ENCODE results near the gene ARVCF.

The ARVCF gene

DNA sequence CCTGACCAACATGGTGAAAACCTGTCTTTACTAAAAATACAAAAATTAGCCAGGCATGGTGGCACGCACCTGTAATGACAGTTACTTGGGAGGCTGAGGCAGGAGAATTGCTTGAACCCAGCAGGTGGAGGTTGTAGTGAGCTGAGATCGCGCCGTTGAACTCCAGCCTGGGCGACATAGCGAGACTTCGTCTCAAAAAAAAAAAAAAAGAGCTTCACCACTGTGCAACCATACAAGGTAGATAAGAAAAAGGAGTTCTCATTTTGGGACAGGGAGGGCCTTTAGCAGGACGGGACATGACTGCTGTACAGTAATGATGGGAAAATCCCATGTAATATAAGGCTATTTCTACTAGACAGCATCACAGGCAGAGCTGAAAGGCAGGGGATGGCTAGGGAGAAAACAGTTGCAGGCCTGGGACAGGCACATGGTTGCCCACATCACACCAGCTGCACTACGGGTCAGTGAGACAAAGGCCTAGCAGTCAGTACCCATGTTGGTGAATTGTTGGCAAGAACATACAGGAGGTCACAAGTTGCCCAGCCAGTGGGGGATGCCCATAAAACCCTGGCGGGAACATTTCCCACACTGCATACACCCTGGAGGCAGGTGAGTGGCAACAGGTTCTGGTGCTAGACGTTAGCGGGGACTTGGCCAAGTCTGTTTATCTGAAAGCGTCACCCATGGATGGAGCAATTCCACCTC lies 9.7 kb upstream of the ARVCF start:
- no peaks in the 10 kb centered on the region for H3K9me3 Mint-ChIP-seq
- no peaks in the 10 kb centered on the region for H3K27me3 Mint-ChIP-seq
- H3K4me1 Mint-ChIP-seq: peaks cover 64% of the 10 kb centered on the region
- no peak overlapping the region for H3K4me3 Mint-ChIP-seq
- no peak overlapping the region for H3K27ac Mint-ChIP-seq
- ATAC-seq (no peak), DNase-seq (no peak)

DNA sequence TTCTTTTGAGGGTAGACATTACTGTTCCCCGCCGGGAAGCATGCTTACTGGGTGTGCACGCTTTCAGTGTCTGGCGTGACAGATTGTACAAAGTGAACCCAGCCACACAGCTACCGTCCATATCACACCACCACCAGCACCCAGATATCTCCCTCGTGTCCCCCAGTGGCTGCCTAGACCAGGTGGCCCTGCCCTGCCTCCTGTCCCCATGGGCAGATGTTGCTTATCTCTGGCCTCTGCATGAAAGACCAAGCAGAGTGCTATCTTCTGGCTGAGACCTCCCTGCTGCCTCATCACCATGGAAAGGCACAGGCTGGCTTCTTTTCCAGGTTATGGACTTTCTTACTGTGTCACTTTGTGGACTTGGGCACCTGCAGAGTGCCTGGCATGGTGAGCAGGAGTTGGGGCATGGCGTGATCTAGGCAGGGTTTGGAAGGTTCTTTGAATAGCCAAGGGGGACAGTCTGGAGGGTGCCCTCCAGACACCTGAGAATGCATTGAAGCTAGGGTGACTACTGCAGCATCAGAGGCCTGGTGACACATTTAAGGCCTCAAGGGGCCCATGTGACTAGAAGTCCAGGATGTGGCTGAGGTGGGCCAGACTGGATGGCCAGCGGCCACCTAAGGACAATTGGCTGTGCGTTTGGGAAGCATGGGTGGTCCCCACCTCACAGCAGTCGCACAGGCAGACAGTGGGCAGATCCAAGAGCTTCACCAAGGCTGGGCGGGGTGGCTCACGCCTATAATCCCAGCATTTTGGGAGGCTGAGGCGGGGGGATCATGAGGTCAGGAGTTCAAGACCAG lies 9.0 kb upstream of the ARVCF start:
- no peak for ATAC-seq
- no peaks in the 10 kb centered on the region for H3K9me3 Mint-ChIP-seq
- peaks cover 64% of the 10 kb centered on the region for H3K4me1 Mint-ChIP-seq
- H3K4me3 Mint-ChIP-seq: no peak overlapping the region
- DNase-seq: no peak
- no peaks in the 10 kb centered on the region for H3K27me3 Mint-ChIP-seq
- H3K27ac Mint-ChIP-seq: peak overlapping the region in 1 of 2 donors; percentile 68

DNA sequence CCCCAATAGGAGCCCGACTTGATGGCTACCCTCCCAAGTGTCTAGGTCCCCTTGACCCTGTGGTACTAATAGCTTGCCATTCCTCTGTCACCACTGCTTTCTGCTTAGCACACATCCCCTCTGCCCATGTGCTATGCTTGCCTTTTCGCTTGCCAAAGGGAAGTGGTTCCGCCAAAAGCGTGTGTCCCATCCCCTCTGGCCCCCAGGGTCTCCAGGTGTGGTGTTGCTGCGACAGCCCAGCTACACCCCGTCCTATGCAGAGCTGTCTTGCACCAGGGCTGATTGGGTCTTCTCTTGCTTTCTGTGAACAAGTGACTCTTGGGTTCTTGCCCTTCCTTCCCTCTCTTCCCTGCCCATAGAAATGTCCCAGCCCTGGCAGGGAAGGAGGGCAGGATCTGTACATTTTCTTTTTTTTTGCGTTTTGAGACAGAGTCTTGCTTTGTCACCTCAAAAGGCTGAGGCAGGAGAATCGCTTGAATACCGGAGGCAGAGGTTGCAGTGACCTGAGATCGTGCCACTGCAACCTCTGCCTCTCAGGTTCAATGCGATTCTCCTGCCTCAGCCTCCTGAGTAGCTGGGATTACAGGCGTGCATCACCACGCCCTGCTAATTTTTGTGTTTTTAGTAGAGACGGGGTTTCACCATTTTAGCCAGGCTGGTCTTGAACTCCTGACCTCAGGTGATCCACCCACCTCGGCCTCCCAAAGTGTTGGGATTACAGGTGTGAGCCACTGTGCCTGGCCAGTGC lies 8.2 kb upstream of the ARVCF start:
- Mint-ChIP-seq H3K4me3 (no peak overlapping the region), H3K27me3 (no peaks in the 10 kb centered on the region), H3K9me3 (no peaks in the 10 kb centered on the region), H3K4me1 (peaks cover 71% of the 10 kb centered on the region), H3K27ac (no peak overlapping the region)
- ATAC-seq: no peak
- no peak for DNase-seq

- no peak overlapping the region for H3K27ac Mint-ChIP-seq
- peaks cover 65% of the 10 kb centered on the region for H3K4me1 Mint-ChIP-seq
- H3K27me3 Mint-ChIP-seq: peaks cover under 1% of the 10 kb centered on the region
- no peak for DNase-seq
- H3K4me3 Mint-ChIP-seq: no peak overlapping the region
- ATAC-seq: no peak
- no peaks in the 10 kb centered on the region for H3K9me3 Mint-ChIP-seq
These were observed 7.6 kb upstream of the ARVCF start for GRCh38 chr22:20024225-20024624.

GRCh38 chr22:20022978-20023613 lies 6.5 kb upstream of the ARVCF start:
- no peak overlapping the region for H3K4me3 Mint-ChIP-seq
- H3K9me3 Mint-ChIP-seq: no peaks in the 10 kb centered on the region
- ATAC-seq (no peak), DNase-seq (no peak)
- peaks cover 60% of the 10 kb centered on the region for H3K4me1 Mint-ChIP-seq
- peaks cover 11% of the 10 kb centered on the region for H3K27me3 Mint-ChIP-seq
- H3K27ac Mint-ChIP-seq: no peak overlapping the region

- ATAC-seq (no peak), DNase-seq (no peak)
- Mint-ChIP-seq H3K27me3 (peaks cover 18% of the 10 kb centered on the region), H3K4me1 (peaks cover 65% of the 10 kb centered on the region), H3K4me3 (peak overlapping the region; percentile 95 to 97), H3K27ac (no peak overlapping the region), H3K9me3 (no peaks in the 10 kb centered on the region)
These were observed 5.8 kb upstream of the ARVCF start for GRCh38 chr22:20022231-20022977.

- H3K4me1 Mint-ChIP-seq: peaks cover 61% of the 10 kb centered on the region
- peak overlapping the region; percentile 89 to 96 for H3K27ac Mint-ChIP-seq
- H3K27me3 Mint-ChIP-seq: peaks cover 21% of the 10 kb centered on the region
- H3K4me3 Mint-ChIP-seq: peak overlapping the region; percentile 95 to 97
- H3K9me3 Mint-ChIP-seq: no peaks in the 10 kb centered on the region
- DNase-seq: no peak
- peak; percentile 36 for ATAC-seq
These were observed 4.9 kb upstream of the ARVCF start for GRCh38 chr22:20021196-20022181.

DNA sequence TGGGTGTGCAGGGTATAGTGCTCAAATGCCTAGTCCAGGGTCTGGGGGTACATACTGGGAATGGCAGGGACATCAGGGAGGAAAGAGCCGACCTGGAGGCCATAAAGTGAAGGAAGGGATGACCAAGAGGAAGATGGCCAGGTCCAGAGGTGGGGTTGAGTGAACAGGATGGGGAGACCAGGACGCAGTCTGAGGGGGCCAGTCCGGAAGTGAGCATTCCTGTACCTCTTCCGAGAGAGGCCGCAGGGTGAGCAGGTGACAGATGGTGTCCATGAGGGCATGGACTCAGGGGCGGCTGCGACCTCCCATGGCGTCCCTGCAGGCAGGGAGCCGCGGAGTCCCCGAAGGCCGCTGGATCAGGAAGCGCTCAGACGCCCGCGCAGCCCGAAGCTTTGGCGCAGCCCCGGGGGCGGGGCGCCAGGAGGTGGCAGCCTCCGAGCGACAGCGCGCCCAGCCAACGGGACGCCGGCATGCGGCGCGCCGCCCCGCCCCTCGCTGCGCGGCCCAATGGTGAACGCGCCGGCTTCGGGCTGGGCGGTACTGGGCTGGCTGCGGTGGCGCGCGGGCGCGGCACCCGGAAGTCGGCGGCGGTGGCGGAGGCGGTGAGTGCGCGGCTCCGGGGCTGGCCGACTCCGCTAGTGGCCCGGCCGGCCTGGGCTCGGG lies 4.0 kb upstream of the ARVCF start, which contains the start of gene TANGO2:
Gene TANGO2, plus strand, starts transcription at position 578 of the 663 bp plus-strand sequence. CDS start 15,689 bp downstream, outside the sequence.
- ATAC-seq (peak; percentile 94), DNase-seq (peak; percentile 94 to 96)
- Mint-ChIP-seq H3K4me3 (peak within 1 kb of the TSS; percentile 95 to 97), H3K27ac (peak within 1 kb of the TSS; percentile 89 to 96), H3K27me3 (peaks cover 21% of the 10 kb centered on the region), H3K4me1 (peaks cover 56% of the 10 kb centered on the region), H3K9me3 (no peaks in the 10 kb centered on the region)

GRCh38 chr22:20019661-20020532 lies 3.3 kb upstream of the ARVCF start:
- Mint-ChIP-seq H3K27me3 (peaks cover 29% of the 10 kb centered on the region), H3K9me3 (no peaks in the 10 kb centered on the region), H3K4me1 (peaks cover 52% of the 10 kb centered on the region), H3K4me3 (peak overlapping the region; percentile 95 to 97), H3K27ac (no peak overlapping the region)
- DNase-seq (no peak), ATAC-seq (no peak)

GRCh38 chr22:20018001-20018400 lies 1.4 kb upstream of the ARVCF start:
- H3K27me3 Mint-ChIP-seq: peaks cover 36% of the 10 kb centered on the region
- H3K9me3 Mint-ChIP-seq: no peaks in the 10 kb centered on the region
- no peak for ATAC-seq
- peak overlapping the region; percentile 90 to 91 for H3K4me3 Mint-ChIP-seq
- no peak for DNase-seq
- no peak overlapping the region for H3K27ac Mint-ChIP-seq
- H3K4me1 Mint-ChIP-seq: peaks cover 37% of the 10 kb centered on the region

- no peak for ATAC-seq
- H3K4me3 Mint-ChIP-seq: peak overlapping the region; percentile 90 to 91
- H3K4me1 Mint-ChIP-seq: peaks cover 32% of the 10 kb centered on the region
- H3K9me3 Mint-ChIP-seq: no peaks in the 10 kb centered on the region
- no peak overlapping the region for H3K27ac Mint-ChIP-seq
- DNase-seq: no peak
- H3K27me3 Mint-ChIP-seq: peaks cover 36% of the 10 kb centered on the region
These were observed 967 bp upstream of the ARVCF start for GRCh38 chr22:20017622-20017958.

DNA sequence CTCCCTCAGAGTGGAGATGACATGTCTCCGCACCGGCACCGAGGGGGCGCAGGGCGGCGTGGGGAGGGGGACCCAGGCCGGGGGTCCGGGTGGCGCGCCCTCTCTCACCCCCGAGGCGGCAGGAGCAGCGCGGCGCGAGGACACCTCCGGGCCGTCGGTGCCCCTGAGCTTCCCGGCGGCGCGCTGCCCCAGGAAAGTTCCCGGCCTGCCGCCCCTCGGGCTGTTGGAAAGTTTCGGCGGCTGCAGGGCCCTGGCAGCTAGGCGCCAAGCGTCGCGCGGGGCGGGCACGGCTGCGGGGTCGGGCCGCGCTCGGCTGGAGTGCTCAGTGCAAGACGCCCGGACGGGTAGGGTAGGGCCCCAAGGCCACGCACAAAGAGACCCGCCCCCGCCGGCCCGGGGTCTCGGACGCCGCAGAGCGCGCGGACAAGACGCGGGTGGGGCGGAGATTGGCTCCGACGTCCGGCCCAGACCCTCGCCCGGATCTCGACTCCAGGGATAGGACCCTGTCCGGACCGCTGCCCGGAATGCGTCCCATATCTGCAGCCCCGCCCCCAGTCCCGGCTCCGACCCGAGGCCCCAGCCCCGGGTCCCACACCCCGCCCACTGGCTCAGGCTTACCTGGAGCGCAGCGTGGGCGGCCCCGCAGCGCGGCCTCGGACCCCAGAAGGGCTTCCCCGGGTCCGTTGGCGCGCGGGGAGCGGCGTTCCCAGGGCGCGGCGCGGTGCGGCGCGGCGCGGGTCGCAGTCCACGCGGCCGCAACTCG lies 471 bp downstream of the ARVCF start:
- no peaks in the 10 kb centered on the region for H3K9me3 Mint-ChIP-seq
- no peak overlapping the region for H3K27ac Mint-ChIP-seq
- peaks cover 18% of the 10 kb centered on the region for H3K4me1 Mint-ChIP-seq
- peaks cover 36% of the 10 kb centered on the region for H3K27me3 Mint-ChIP-seq
- peak; percentile 29 to 35 for DNase-seq
- peak overlapping the region in 1 of 2 donors; percentile 29 for H3K4me3 Mint-ChIP-seq
- no peak for ATAC-seq

Data from stimulated activated naive CD8-positive, alpha-beta T cell treated with anti-CD3 and anti-CD28 coated beads, Interleukin-15, amount 100 ng/mL, for 72 hours (primary cell).